Stimulated activated naive CD8-positive, alpha-beta T cell treated with anti-CD3 and anti-CD28 coated beads, Interleukin-15, amount 100 ng/mL, for 72 hours (primary cell): Measurements from ENCODE around the gene FSD2.
A peak's percentile ranks its signal among the peaks of the same experiment; 100 is the strongest.

Experiments
- ATAC-seq: fragments of 150-1000 bp; cut with Tn5 transposase; 2 replicates; pipeline ENCODE4 v1.10.0; 2021; ENCODE audit warnings: mild to moderate bottlenecking, moderate library complexity
- DNase-seq, 2 donors: peaks; one replicate each; pipeline ENCODE4 v3.0.0; 2021 to 2022
- H3K27ac Mint-ChIP-seq, 2 donors: one replicate each; pipeline ENCODE4 v1.8.0; 2022; ENCODE audit warnings: mild to moderate bottlenecking in 2 of 2, mixed read lengths in 2 of 2, moderate library complexity in 2 of 2
- H3K27me3 Mint-ChIP-seq: one replicate; pipeline ENCODE4 v1.8.0; 2022; ENCODE audit warnings: mixed read lengths
- H3K4me1 Mint-ChIP-seq: one replicate; pipeline ENCODE4 v1.8.0; 2022; ENCODE audit warnings: mild to moderate bottlenecking, mixed read lengths
- H3K4me3 Mint-ChIP-seq, 2 donors: one replicate each; pipeline ENCODE4 v1.8.0; 2022; ENCODE audit warnings: mild to moderate bottlenecking in 2 of 2, mixed read lengths in 2 of 2, moderate library complexity in 1 of 2
- H3K9me3 Mint-ChIP-seq, 2 donors: one replicate each; pipeline ENCODE4 v1.8.0; 2022; ENCODE audit warnings: mixed read lengths in 2 of 2

The FSD2 gene

GRCh38 chr15:82810061-82810889 lies 4.4 kb upstream of the FSD2 start:
- no peaks in the 10 kb centered on the region for H3K27me3 Mint-ChIP-seq
- ATAC-seq = peak; percentile 43
- peak overlapping the region; percentile 85 to 87 for H3K4me3 Mint-ChIP-seq
- no peaks in the 10 kb centered on the region for H3K9me3 Mint-ChIP-seq
- peak; percentile 50 to 60 for DNase-seq
- peaks cover 30% of the 10 kb centered on the region for H3K4me1 Mint-ChIP-seq
- peak overlapping the region; percentile 96 to 99 for H3K27ac Mint-ChIP-seq

- no peaks in the 10 kb centered on the region for H3K27me3 Mint-ChIP-seq
- H3K9me3 Mint-ChIP-seq = no peaks in the 10 kb centered on the region
- H3K27ac Mint-ChIP-seq = peak within 1 kb of the TSS; percentile 96 to 99
- ATAC-seq (peak; percentile 94), DNase-seq (peak; percentile 94 to 96)
- peak within 1 kb of the TSS; percentile 85 to 87 for H3K4me3 Mint-ChIP-seq
- peaks cover 30% of the 10 kb centered on the region for H3K4me1 Mint-ChIP-seq
Observed at GRCh38 chr15:82809308-82810060, 3.6 kb upstream of the FSD2 start, which contains the start of gene WHAMM. Gene WHAMM, plus strand, starts transcription at chr15:82809628. Its CDS starts 99 bp downstream, at chr15:82809727.

GRCh38 chr15:82808634-82809041 lies 2.8 kb upstream of the FSD2 start:
- H3K4me1 Mint-ChIP-seq = peaks cover 30% of the 10 kb centered on the region
- no peaks in the 10 kb centered on the region for H3K27me3 Mint-ChIP-seq
- no peak for ATAC-seq
- no peak overlapping the region for H3K27ac Mint-ChIP-seq
- no peaks in the 10 kb centered on the region for H3K9me3 Mint-ChIP-seq
- H3K4me3 Mint-ChIP-seq = peak overlapping the region; percentile 75 to 87
- DNase-seq = no peak

GRCh38 chr15:82807920-82808633 lies 2.2 kb upstream of the FSD2 start:
- no peak overlapping the region for H3K4me3 Mint-ChIP-seq

GRCh38 chr15:82804575-82804949 lies 1.3 kb downstream of the FSD2 start:
- peaks cover 15% of the 10 kb centered on the region for H3K4me1 Mint-ChIP-seq
- H3K27ac Mint-ChIP-seq = no peak overlapping the region
- H3K4me3 Mint-ChIP-seq = no peak overlapping the region
- H3K27me3 Mint-ChIP-seq = peaks cover 33% of the 10 kb centered on the region
- H3K9me3 Mint-ChIP-seq = no peaks in the 10 kb centered on the region
- no peak for ATAC-seq
- no peak for DNase-seq

More at GRCh38 chr15:82807920-82808633, 2.2 kb upstream of the FSD2 start:
- Mint-ChIP-seq H3K27ac (no peak overlapping the region), H3K4me1 (peaks cover 30% of the 10 kb centered on the region), H3K9me3 (no peaks in the 10 kb centered on the region), H3K27me3 (peaks cover 4% of the 10 kb centered on the region)
- ATAC-seq = no peak
- no peak for DNase-seq

- DNase-seq (no peak), ATAC-seq (no peak)
- Mint-ChIP-seq H3K4me3 (no peak overlapping the region), H3K9me3 (no peaks in the 10 kb centered on the region), H3K4me1 (peaks cover 11% of the 10 kb centered on the region), H3K27me3 (peaks cover 39% of the 10 kb centered on the region), H3K27ac (no peak overlapping the region)
Observed at GRCh38 chr15:82803793-82804574, 1.9 kb downstream of the FSD2 start.

GRCh38 chr15:82802497-82802896 lies 3.4 kb downstream of the FSD2 start:
- DNase-seq = no peak
- Mint-ChIP-seq H3K4me3 (no peak overlapping the region), H3K27me3 (peaks cover 41% of the 10 kb centered on the region), H3K9me3 (no peaks in the 10 kb centered on the region), H3K27ac (no peak overlapping the region), H3K4me1 (no peaks in the 10 kb centered on the region)
- no peak for ATAC-seq

- peaks cover 1 to 4% of the 10 kb centered on the region in 2 donors for H3K9me3 Mint-ChIP-seq
- DNase-seq = no peak
- no peak overlapping the region for H3K27ac Mint-ChIP-seq
- no peak for ATAC-seq
- H3K27me3 Mint-ChIP-seq = peaks cover 41% of the 10 kb centered on the region
- H3K4me3 Mint-ChIP-seq = no peak overlapping the region
- H3K4me1 Mint-ChIP-seq = no peaks in the 10 kb centered on the region
Observed at GRCh38 chr15:82799183-82799841, 6.6 kb downstream of the FSD2 start.

- no peak for DNase-seq
- Mint-ChIP-seq H3K9me3 (peaks cover 8 to 10% of the 10 kb centered on the region in 2 donors), H3K27me3 (peaks cover 41% of the 10 kb centered on the region), H3K27ac (no peak overlapping the region), H3K4me1 (no peaks in the 10 kb centered on the region), H3K4me3 (no peak overlapping the region)
- no peak for ATAC-seq
Observed at GRCh38 chr15:82798531-82799166, 7.2 kb downstream of the FSD2 start.

GRCh38 chr15:82798104-82798503 lies 7.8 kb downstream of the FSD2 start:
- no peak for ATAC-seq
- H3K4me3 Mint-ChIP-seq = no peak overlapping the region
- DNase-seq = no peak
- no peaks in the 10 kb centered on the region for H3K4me1 Mint-ChIP-seq
- peaks cover 37% of the 10 kb centered on the region for H3K27me3 Mint-ChIP-seq
- H3K27ac Mint-ChIP-seq = no peak overlapping the region
- H3K9me3 Mint-ChIP-seq = peaks cover 9 to 12% of the 10 kb centered on the region in 2 donors

GRCh38 chr15:82793737-82794136 lies 12.1 kb downstream of the FSD2 start:
- ATAC-seq = no peak
- Mint-ChIP-seq H3K4me1 (no peaks in the 10 kb centered on the region), H3K27me3 (no peaks in the 10 kb centered on the region), H3K27ac (no peak overlapping the region), H3K4me3 (no peak overlapping the region), H3K9me3 (peaks cover 9 to 12% of the 10 kb centered on the region in 2 donors)
- DNase-seq = no peak

GRCh38 chr15:82792068-82792467 lies 13.8 kb downstream of the FSD2 start:
- Mint-ChIP-seq H3K9me3 (peaks cover 9 to 12% of the 10 kb centered on the region in 2 donors), H3K27me3 (no peaks in the 10 kb centered on the region), H3K4me1 (no peaks in the 10 kb centered on the region), H3K27ac (no peak overlapping the region), H3K4me3 (no peak overlapping the region)
- DNase-seq (no peak), ATAC-seq (no peak)

GRCh38 chr15:82790321-82790720 lies 15.5 kb downstream of the FSD2 start:
- no peak overlapping the region for H3K4me3 Mint-ChIP-seq

GRCh38 chr15:82789491-82789890 lies 16.4 kb downstream of the FSD2 start:
- ATAC-seq = no peak
- Mint-ChIP-seq H3K27ac (no peak overlapping the region), H3K9me3 (peaks cover 9 to 10% of the 10 kb centered on the region in 2 donors), H3K4me1 (no peaks in the 10 kb centered on the region), H3K27me3 (no peaks in the 10 kb centered on the region), H3K4me3 (no peak overlapping the region)
- DNase-seq = no peak

More at GRCh38 chr15:82790321-82790720, 15.5 kb downstream of the FSD2 start:
- ATAC-seq = no peak
- Mint-ChIP-seq H3K27ac (no peak overlapping the region), H3K9me3 (peaks cover 9 to 12% of the 10 kb centered on the region in 2 donors), H3K27me3 (no peaks in the 10 kb centered on the region), H3K4me1 (no peaks in the 10 kb centered on the region)
- no peak for DNase-seq
